Keratinocyte (primary cell): ENCODE measurements around the gene ZER1. TPM values are rescaled to one million over a fixed set of nuclear protein-coding genes. Genes with fewer than 3 reads are reported as not detected.

Source experiments
- DNase-seq: peaks from one replicate; pipeline ENCODE4 v3.0.0-alpha.2; 2011; ENCODE audit warnings: low read depth, missing footprints, low spot score
- FAIRE-seq: peaks from 2 replicates; lab custom pipeline; 2011; peaks lifted over from hg19 to GRCh38; lab: Jason Lieb, UNC
- H2AFZ ChIP-seq: 2 replicates; pipeline ENCODE4 v1.6.0; 2012; ENCODE audit warnings: low read length, control low read depth, inconsistent platforms; ENCODE audit not compliant: control insufficient read depth
- H3K27ac ChIP-seq: 2 replicates; pipeline ENCODE4 v1.5.1; 2011; ENCODE audit warnings: low read length; ENCODE audit not compliant: control insufficient read depth, insufficient read depth
- H3K27me3 ChIP-seq: 3 replicates; pipeline ENCODE4 v1.6.0; 2011; ENCODE audit warnings: low read length; ENCODE audit not compliant: control insufficient read depth, insufficient read depth; ENCODE audit errors: extremely low read depth
- H3K36me3 ChIP-seq, 2 experiments: 2 replicates in 1 of 2; 3 replicates in 1 of 2; pipeline ENCODE4 v1.5.1; 2011; ENCODE audit warnings: low read length in 2 of 2, mild to moderate bottlenecking in 1 of 2; ENCODE audit not compliant: control insufficient read depth in 2 of 2, insufficient read depth in 2 of 2; ENCODE audit errors: extremely low read depth in 1 of 2
- H3K4me1 ChIP-seq: 3 replicates; pipeline ENCODE4 v1.5.1; 2011; ENCODE audit warnings: low read length; ENCODE audit not compliant: control insufficient read depth, insufficient read depth; ENCODE audit errors: extremely low read depth
- H3K4me2 ChIP-seq: 3 replicates; pipeline ENCODE4 v1.6.0; 2011; ENCODE audit warnings: low read depth, low read length; ENCODE audit not compliant: control insufficient read depth, insufficient read depth; ENCODE audit errors: extremely low read depth
- H3K4me3 ChIP-seq, 3 experiments: fragments of 200-600 bp in 1 of 3; sonication (generic) in 1 of 3; 2 replicates in 2 of 3; 3 replicates in 1 of 3; pipeline ENCODE4 v1.5.1; 2011 to 2016; ENCODE audit warnings: low read length in 3 of 3, mild to moderate bottlenecking in 3 of 3, control low read depth in 2 of 3, inconsistent platforms in 1 of 3, low read depth in 1 of 3, mixed read lengths in 1 of 3, mixed run types in 1 of 3, moderate library complexity in 1 of 3; ENCODE audit not compliant: control insufficient read depth in 2 of 3, insufficient read depth in 2 of 3; ENCODE audit errors: extremely low read depth in 1 of 3
- H3K79me2 ChIP-seq: 2 replicates; pipeline ENCODE4 v1.6.0; 2012; ENCODE audit warnings: low read length; ENCODE audit not compliant: control insufficient read depth, insufficient read depth
- H3K9ac ChIP-seq: 3 replicates; pipeline ENCODE4 v1.6.0; 2011; ENCODE audit warnings: low read length; ENCODE audit not compliant: control insufficient read depth, insufficient read depth; ENCODE audit errors: extremely low read depth
- H3K9me1 ChIP-seq: 3 replicates; pipeline ENCODE4 v1.6.0; 2011; ENCODE audit warnings: low read length; ENCODE audit not compliant: control insufficient read depth, insufficient read depth; ENCODE audit errors: extremely low read depth
- H3K9me3 ChIP-seq: 2 replicates; pipeline ENCODE4 v1.5.1; 2012; ENCODE audit warnings: low read depth, low read length; ENCODE audit not compliant: control insufficient read depth
- H4K20me1 ChIP-seq: 3 replicates; pipeline ENCODE4 v1.6.0; 2011; ENCODE audit warnings: low read length; ENCODE audit not compliant: control insufficient read depth, insufficient read depth; ENCODE audit errors: extremely low read depth
- EZH2 ChIP-seq: IDR thresholded peaks from one replicate; pipeline ENCODE4 v1.6.1; 2012; ENCODE audit warnings: inconsistent platforms, mild to moderate bottlenecking, low read length, moderate library complexity
- dilution Hi-C: fragments of 300-500 bp; cut with MboI; formaldehyde crosslinking; loops from one replicate; pipeline ENCODE4 v1.7.0; 2020; ENCODE audit warnings: low sequenced_read_pairs; ENCODE audit not compliant: extremely low pct_ligation_motif_present
- polyA plus RNA-seq, 5 experiments: library from polyadenylated mRNA; depleted of rRNA in 3 of 5; stranded (reverse) in 3 of 5; stranded (forward) in 1 of 5; unstranded in 1 of 5; fragments of >200 nt; gene quantifications; 1 replicate in 1 of 5; 2 replicates in 3 of 5; 3 replicates in 1 of 5; pipeline versions ENCODE4 v1.2.1 to v1.2.3, GENCODE V29; 2011 to 2012; ENCODE audit warnings: missing spikeins in 2 of 5, low read depth in 1 of 5, low replicate concordance in 1 of 5
- TF ChIP-seq, protein P1 (sequence below), 3 experiments: IDR thresholded peaks in 1 of 3; conservative IDR thresholded peaks in 1 of 3; optimal IDR thresholded peaks in 1 of 3; 2 replicates in 2 of 3; 3 replicates in 1 of 3; pipeline versions ENCODE3 to v1.5.1; 2011; ENCODE audit warnings: low read length in 3 of 3, mild to moderate bottlenecking in 3 of 3, moderate library complexity in 2 of 3, control low read depth in 1 of 3, inconsistent platforms in 1 of 3; ENCODE audit not compliant: insufficient read depth in 2 of 3; ENCODE audit errors: extremely low read depth in 1 of 3

Gene ZER1
- polyA plus RNA-seq, 1 donor (not counting 4 experiments of a cell fraction or from before 2014, with no cell fraction given): 14.9 TPM

DNA sequence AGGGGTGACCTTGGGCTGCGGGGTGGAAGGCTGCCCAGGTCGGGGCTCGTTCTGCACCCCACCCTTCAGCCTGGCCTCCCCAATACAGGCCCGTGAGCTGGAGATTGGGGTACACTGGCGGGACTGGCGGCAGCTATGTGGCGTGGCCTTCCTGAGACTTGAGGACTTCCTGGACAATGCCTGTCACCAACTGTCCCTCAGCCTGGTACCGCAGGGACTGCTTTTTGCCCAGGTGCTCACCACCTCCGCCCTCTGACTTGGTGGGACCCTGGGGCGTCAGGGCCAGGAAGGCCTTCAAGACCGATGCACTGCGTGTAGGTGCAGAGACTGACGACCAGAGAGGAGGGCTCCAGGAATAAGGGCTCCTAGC lies 58.3 kb downstream of the ZER1 start:
- H2AFZ ChIP-seq: no peak overlapping the region
- no peaks in the 10 kb centered on the region for H4K20me1 ChIP-seq
- no peak overlapping the region for H3K4me2 ChIP-seq
- H3K9me1 ChIP-seq: no peaks in the 10 kb centered on the region
- H3K79me2 ChIP-seq: no peaks in the 10 kb centered on the region
- no peak overlapping the region for H3K4me3 ChIP-seq
- dilution Hi-C loops: no loop called here
- DNase-seq (no peak), FAIRE-seq (no peak)
- no peak overlapping the region for H3K9ac ChIP-seq
- no peaks in the 10 kb centered on the region for H3K27me3 ChIP-seq
- H3K27ac ChIP-seq: no peak overlapping the region
- no peaks in the 10 kb centered on the region for H3K4me1 ChIP-seq
- H3K36me3 ChIP-seq: no peaks in the 10 kb centered on the region
- H3K9me3 ChIP-seq: no peaks in the 10 kb centered on the region
- TF ChIP-seq, protein P1, sequence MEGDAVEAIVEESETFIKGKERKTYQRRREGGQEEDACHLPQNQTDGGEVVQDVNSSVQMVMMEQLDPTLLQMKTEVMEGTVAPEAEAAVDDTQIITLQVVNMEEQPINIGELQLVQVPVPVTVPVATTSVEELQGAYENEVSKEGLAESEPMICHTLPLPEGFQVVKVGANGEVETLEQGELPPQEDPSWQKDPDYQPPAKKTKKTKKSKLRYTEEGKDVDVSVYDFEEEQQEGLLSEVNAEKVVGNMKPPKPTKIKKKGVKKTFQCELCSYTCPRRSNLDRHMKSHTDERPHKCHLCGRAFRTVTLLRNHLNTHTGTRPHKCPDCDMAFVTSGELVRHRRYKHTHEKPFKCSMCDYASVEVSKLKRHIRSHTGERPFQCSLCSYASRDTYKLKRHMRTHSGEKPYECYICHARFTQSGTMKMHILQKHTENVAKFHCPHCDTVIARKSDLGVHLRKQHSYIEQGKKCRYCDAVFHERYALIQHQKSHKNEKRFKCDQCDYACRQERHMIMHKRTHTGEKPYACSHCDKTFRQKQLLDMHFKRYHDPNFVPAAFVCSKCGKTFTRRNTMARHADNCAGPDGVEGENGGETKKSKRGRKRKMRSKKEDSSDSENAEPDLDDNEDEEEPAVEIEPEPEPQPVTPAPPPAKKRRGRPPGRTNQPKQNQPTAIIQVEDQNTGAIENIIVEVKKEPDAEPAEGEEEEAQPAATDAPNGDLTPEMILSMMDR (optimal IDR thresholded peaks at IDR 0.05 in 1 of 3, IDR thresholded peaks at IDR 0.05 in 1 of 3, conservative IDR thresholded peaks at IDR 0.05 in 1 of 3; ENCODE audit: extremely low read depth in 1 of 3, insufficient read depth in 2 of 3, low read length in 3 of 3): no peak
- TF ChIP-seq EZH2: no peak

DNA sequence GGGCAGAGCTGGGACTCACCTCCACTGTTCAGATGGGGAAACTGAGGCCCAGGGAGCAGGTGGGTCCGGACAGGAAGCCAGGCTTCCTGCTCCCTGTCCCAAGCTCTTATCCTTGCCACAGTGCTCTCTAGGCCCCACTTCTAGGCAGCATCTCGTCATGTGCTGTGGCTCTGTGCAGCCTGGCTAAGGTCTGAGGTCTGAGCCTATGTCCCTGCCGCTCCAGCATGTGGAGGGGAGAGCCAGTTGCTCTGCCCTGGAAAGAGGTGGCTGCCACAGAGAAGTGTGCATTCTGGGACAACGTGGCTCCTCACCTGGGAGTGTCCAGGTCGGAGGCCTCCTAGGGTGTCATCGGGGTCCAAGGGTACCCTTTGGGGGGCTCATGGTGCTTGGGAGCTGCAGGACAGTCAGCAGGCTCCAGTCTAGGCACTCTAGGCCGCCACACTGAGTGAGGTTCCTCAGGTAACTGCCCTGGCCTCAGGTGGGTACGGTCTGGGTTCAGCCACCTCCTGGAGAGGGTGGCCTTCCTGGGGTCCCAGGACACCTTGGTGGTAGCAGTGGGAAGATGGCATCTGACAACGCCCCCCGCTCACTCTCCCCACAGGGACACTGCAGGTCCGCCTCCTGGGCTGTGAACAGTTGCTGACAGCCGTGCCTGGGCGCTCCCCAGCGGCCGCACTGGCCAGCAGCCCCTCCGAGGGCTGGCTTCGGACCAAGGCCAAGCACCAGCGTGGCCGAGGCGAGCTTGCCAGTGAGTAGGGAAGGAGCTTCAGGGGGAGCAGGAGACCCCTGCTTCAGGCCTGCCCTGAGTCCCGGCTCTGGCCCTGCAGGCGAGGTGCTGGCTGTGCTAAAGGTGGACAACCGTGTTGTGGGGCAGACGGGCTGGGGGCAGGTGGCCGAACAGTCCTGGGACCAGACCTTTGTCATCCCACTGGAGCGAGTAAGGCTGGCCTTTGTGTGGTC lies 59.0 kb downstream of the ZER1 start:
- dilution Hi-C loops: no loop called here
- no peak overlapping the region for H2AFZ ChIP-seq
- no peak overlapping the region for H3K9ac ChIP-seq
- H3K9me1 ChIP-seq: no peaks in the 10 kb centered on the region
- H3K4me2 ChIP-seq: no peak overlapping the region
- H3K79me2 ChIP-seq: no peaks in the 10 kb centered on the region
- TF ChIP-seq, protein P1 (optimal IDR thresholded peaks at IDR 0.05 in 1 of 3, IDR thresholded peaks at IDR 0.05 in 1 of 3, conservative IDR thresholded peaks at IDR 0.05 in 1 of 3; ENCODE audit: extremely low read depth in 1 of 3, insufficient read depth in 2 of 3, low read length in 3 of 3): no peak
- no peak for TF ChIP-seq EZH2
- no peak overlapping the region for H3K27ac ChIP-seq
- no peaks in the 10 kb centered on the region for H3K36me3 ChIP-seq
- H3K4me3 ChIP-seq: no peak overlapping the region
- no peaks in the 10 kb centered on the region for H3K27me3 ChIP-seq
- FAIRE-seq (no peak), DNase-seq (no peak)
- no peaks in the 10 kb centered on the region for H4K20me1 ChIP-seq
- H3K9me3 ChIP-seq: no peaks in the 10 kb centered on the region
- H3K4me1 ChIP-seq: no peaks in the 10 kb centered on the region
